Activated CD4-positive, alpha-beta memory T cell treated with anti-CD3 and anti-CD28 coated beads for 36 hours (primary cell): ENCODE data around the gene TMEM184A. TPM values are rescaled to one million over a fixed set of nuclear protein-coding genes. Genes with fewer than 3 reads are reported as not detected.

Experiments
- CTCF ChIA-PET: fragments of 350-600 bp; sonication (Branson Sonifier 250); formaldehyde crosslinking; loops from one replicate; lab custom pipeline; 2021; ENCODE audit warnings: antibody characterized with exemption, inconsistent platforms; lab: Charles Lee
- POLR2A ChIA-PET: fragments of 350-600 bp; sonication (Branson Sonifier 250); formaldehyde crosslinking; loops from one replicate; lab custom pipeline; 2021; ENCODE audit warnings: antibody characterized with exemption; lab: Charles Lee
- DNase-seq: peaks from one replicate; pipeline ENCODE4 v3.0.0-alpha.2; 2020
- H3K27ac Mint-ChIP-seq: one replicate; pipeline ENCODE4 v1.8.0; 2021; ENCODE audit warnings: mixed read lengths
- H3K27me3 Mint-ChIP-seq: one replicate; pipeline ENCODE4 v1.8.0; 2021; ENCODE audit warnings: mixed read lengths
- H3K36me3 Mint-ChIP-seq: one replicate; pipeline ENCODE4 v1.8.0; 2021; ENCODE audit warnings: mixed read lengths
- H3K4me1 Mint-ChIP-seq: one replicate; pipeline ENCODE4 v1.8.0; 2021; ENCODE audit warnings: low read depth, mixed read lengths
- H3K4me3 Mint-ChIP-seq: one replicate; pipeline ENCODE4 v1.8.0; 2021; ENCODE audit warnings: mild to moderate bottlenecking, mixed read lengths
- H3K9me3 Mint-ChIP-seq: one replicate; pipeline ENCODE4 v1.8.0; 2021; ENCODE audit warnings: mixed read lengths
- intact Hi-C: fragments of 100-400 bp; cut with micrococcal nuclease; formaldehyde crosslinking; loops from one replicate; pipeline ENCODE4 v1.15.1; 2023
- total RNA-seq, 2 experiments: library from RNA; stranded (reverse); gene quantifications; one replicate each; pipeline ENCODE4 v1.2.3, GENCODE V29; 2021

The TMEM184A gene
- total RNA-seq, 2 experiments from 2014 or later, result not detected

DNA sequence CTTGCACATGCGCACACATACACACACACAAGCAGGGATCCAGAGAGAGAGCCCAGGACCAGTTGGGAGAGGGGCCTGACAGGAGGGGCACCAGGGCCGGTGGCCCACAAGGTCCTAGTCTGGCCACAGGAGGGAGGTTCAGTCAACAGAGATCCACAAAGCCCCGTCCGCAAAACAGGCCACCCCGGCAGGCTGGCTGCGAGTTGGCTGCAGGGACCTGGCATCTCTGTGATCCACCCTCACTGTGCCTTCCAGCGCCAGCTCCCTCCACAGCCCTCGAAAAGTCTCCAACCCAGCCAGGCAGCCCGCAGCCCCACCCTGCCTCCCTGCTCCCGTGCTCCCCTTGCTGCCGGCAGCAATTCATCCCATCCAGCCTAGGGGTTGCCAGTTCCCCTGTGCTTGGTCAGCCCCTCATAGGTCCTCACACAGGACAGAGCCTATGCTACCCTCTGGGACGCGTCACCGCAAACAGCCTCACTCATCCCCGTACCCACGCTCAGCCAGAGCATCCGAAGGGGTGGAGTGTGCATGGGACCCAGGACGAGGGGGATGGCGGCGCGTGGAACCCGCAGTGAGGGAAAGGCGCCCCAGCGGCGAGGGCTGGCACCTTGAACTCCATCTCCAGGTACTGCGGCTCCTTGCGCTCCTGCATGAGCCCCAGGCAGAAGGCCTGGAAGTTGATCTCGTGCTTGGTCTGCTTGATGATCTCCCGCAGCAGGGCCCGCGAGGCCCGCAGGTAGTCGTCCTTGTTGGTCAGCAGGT is 59.3 kb downstream of the TMEM184A start:
- intact Hi-C loops, result no loop called here
- H3K27me3 Mint-ChIP-seq, result no peaks in the 10 kb centered on the region
- no peak overlapping the region for H3K27ac Mint-ChIP-seq
- H3K9me3 Mint-ChIP-seq, result no peaks in the 10 kb centered on the region
- H3K4me1 Mint-ChIP-seq, result peaks cover 5% of the 10 kb centered on the region
- DNase-seq, result no peak
- H3K36me3 Mint-ChIP-seq, result peaks cover 20% of the 10 kb centered on the region
- ChIA-PET CTCF (no interaction called here), POLR2A (no interaction called here)
- H3K4me3 Mint-ChIP-seq, result no peak overlapping the region

DNA sequence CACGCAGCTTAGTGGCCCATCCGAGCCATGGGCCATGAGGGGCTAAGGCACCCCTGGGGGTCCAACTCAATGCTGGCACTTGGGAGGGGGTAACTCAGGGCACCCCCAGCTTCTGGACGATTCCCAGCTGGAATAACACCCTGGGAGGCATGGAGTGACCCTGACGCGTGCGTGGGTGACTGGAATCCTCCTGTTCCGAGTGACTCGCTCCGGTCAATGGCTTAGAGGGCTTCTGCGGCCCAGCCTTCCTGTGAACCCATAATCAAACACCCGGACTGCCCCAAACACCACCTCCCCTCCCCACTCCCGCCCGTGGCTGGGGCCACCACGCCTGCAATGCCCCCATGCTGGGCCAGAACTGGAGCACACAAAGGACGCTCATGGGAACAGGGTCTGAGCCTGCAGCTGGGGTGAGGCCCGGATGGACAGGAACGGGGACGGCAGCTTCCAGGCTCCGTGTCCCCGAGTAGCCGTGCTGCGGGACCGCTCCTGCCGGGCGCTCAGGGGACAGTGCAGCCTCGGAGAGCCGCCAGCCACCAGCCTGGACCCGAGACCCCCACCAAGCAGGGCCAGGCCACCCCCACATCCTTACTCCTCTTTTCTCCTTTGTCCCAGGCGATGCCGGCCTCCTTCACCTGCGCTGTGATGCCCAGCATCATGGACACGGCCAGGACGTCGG is 60.3 kb downstream of the TMEM184A start:
- Mint-ChIP-seq H3K36me3 (peaks cover 19% of the 10 kb centered on the region), H3K4me3 (no peak overlapping the region), H3K4me1 (peaks cover 4% of the 10 kb centered on the region), H3K27me3 (no peaks in the 10 kb centered on the region), H3K27ac (no peak overlapping the region), H3K9me3 (no peaks in the 10 kb centered on the region)
- POLR2A ChIA-PET, result no interaction called here
- intact Hi-C loops, result no loop called here
- CTCF ChIA-PET, result no interaction called here
- no peak for DNase-seq

GRCh38 chr7:1494866-1495563 is 61.0 kb downstream of the TMEM184A start:
- Mint-ChIP-seq H3K27me3 (no peaks in the 10 kb centered on the region), H3K4me1 (no peaks in the 10 kb centered on the region), H3K36me3 (peaks cover 18% of the 10 kb centered on the region), H3K4me3 (no peak overlapping the region), H3K9me3 (no peaks in the 10 kb centered on the region), H3K27ac (no peak overlapping the region)
- ChIA-PET CTCF (no interaction called here), POLR2A (no interaction called here)
- DNase-seq, result no peak
- intact Hi-C loops, result no loop called here

DNA sequence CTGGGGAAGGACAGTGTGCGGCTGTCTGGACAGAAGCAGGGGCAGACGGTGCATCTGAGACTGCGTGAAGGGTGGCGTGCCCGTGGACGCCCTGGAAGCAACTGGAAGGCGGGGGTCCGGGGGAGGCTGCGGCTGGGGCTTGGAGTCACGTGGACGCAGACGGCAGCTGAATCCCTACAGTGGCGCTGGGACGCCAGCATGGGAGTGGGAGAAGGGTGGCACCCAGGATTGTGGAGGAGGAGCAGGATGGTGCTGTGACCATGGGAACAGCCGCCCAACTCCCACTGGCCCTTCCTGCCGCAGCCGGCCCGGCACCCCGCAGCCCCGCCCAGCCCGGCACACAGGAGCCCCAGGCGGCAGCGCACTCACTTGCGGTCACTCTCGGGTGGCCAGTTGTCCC is 61.6 kb downstream of the TMEM184A start:
- no peak for DNase-seq
- Mint-ChIP-seq H3K27me3 (no peaks in the 10 kb centered on the region), H3K9me3 (no peaks in the 10 kb centered on the region), H3K27ac (no peak overlapping the region), H3K4me1 (no peaks in the 10 kb centered on the region), H3K4me3 (no peak overlapping the region), H3K36me3 (peaks cover 21% of the 10 kb centered on the region)
- intact Hi-C loops, result no loop called here
- CTCF ChIA-PET, result no interaction called here
- POLR2A ChIA-PET, result no interaction called here

DNA sequence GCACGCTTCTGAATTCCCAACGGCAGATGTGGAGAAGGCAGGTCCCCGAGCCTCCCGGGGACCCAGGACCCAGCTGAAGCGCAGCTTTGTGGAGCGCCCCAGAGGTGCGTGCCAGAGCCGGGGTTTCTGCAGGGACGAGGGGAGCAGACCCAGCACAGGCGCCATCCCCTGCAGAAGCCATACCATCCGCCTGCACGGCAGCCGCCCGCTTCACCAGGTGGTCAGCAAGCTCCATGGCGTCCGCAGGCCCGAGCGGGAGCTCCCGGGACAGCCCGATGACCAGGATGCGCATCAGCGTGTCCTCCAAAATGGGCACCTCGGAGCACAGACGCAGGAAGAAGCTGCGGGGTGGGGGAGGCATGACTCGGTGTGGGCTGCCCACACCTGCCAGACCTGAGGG is 62.4 kb downstream of the TMEM184A start:
- POLR2A ChIA-PET, result no interaction called here
- Mint-ChIP-seq H3K27me3 (no peaks in the 10 kb centered on the region), H3K36me3 (peaks cover 23% of the 10 kb centered on the region), H3K27ac (no peak overlapping the region), H3K9me3 (no peaks in the 10 kb centered on the region), H3K4me1 (no peaks in the 10 kb centered on the region), H3K4me3 (no peak overlapping the region)
- no peak for DNase-seq
- intact Hi-C loops, result no loop called here
- CTCF ChIA-PET, result no interaction called here

- Mint-ChIP-seq H3K4me1 (no peaks in the 10 kb centered on the region), H3K27ac (no peak overlapping the region), H3K27me3 (no peaks in the 10 kb centered on the region), H3K4me3 (no peak overlapping the region), H3K36me3 (peaks cover 28% of the 10 kb centered on the region), H3K9me3 (no peaks in the 10 kb centered on the region)
- ChIA-PET POLR2A (no interaction called here), CTCF (no interaction called here)
- intact Hi-C loops, result no loop called here
- no peak for DNase-seq
Measured at GRCh38 chr7:1493129-1493528, 62.9 kb downstream of the TMEM184A start.

DNA sequence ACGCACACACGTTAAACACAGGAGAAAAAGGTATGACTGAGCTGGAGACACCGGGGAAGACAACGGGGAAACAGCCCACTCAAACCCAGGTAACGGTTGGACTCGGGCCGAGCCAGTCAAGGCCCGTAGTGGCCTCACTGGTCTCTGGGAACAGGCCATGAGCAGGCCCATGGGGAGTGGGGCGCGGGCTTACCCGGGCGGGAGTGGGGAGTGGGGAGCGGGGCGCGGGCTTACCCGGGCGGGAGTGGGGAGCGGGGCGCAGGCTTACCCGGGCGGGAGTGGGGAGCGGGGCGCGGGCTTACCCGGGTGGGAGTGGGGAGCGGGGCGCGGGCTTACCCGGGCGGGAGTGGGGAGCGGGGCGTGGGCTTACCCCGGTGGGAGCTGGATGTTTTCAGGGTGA is 63.4 kb downstream of the TMEM184A start:
- Mint-ChIP-seq H3K4me3 (no peak overlapping the region), H3K9me3 (no peaks in the 10 kb centered on the region), H3K27ac (no peak overlapping the region), H3K36me3 (peaks cover 28% of the 10 kb centered on the region), H3K4me1 (no peaks in the 10 kb centered on the region), H3K27me3 (no peaks in the 10 kb centered on the region)
- ChIA-PET CTCF (interaction anchor here (0.7 kb wide), 1 partner anchor 18 kb away, joined by 3 read pairs; no protein-coding TSS in a partner anchor), POLR2A (no interaction called here)
- intact Hi-C loops, result no loop called here
- no peak for DNase-seq

Other genes with a start within 250 kb of the TMEM184A start
- 1 to 10 TPM; 4.3 to 6.0 TPM for gene MICALL2, start 96.7 kb downstream of the TMEM184A start, total RNA-seq
- gene INTS1, start 51.8 kb downstream of the TMEM184A start, total RNA-seq, result 10 to 100 TPM; 86.4 to 92.5 TPM
- 10 to 100 TPM; 34.9 to 36.1 TPM for gene MAFK, start 25.5 kb downstream of the TMEM184A start, total RNA-seq
- gene PSMG3, start 13.8 kb upstream of the TMEM184A start, total RNA-seq, result 10 to 100 TPM; 48.1 to 55.0 TPM
- under 1 TPM; 0.10 to 0.12 TPM for gene ELFN1, start 114.1 kb upstream of the TMEM184A start, total RNA-seq